Dendritic cell treated with granulocyte-macrophage colony-stimulating factor and Interleukin-4, amounts not matched to agents 40 ng/mL and 50 ng/mL, for 4 days (primary cell): ENCODE data around the gene RAD51D.
A peak's percentile ranks its signal among the peaks of the same experiment; 100 is the strongest.

Experiments
- H3K27ac Mint-ChIP-seq: one replicate; pipeline ENCODE4 v1.8.0; 2022; ENCODE audit warnings: mild to moderate bottlenecking, mixed read lengths
- H3K27me3 Mint-ChIP-seq: one replicate; pipeline ENCODE4 v1.8.0; 2022; ENCODE audit warnings: mild to moderate bottlenecking, mixed read lengths
- H3K36me3 Mint-ChIP-seq: one replicate; pipeline ENCODE4 v1.8.0; 2022; ENCODE audit warnings: low read depth, mixed read lengths
- H3K4me1 Mint-ChIP-seq: one replicate; pipeline ENCODE4 v1.8.0; 2022; ENCODE audit warnings: low read depth, mixed read lengths
- H3K4me3 Mint-ChIP-seq: one replicate; pipeline ENCODE4 v1.8.0; 2022; ENCODE audit warnings: mild to moderate bottlenecking, moderate library complexity, mixed read lengths
- H3K9me3 Mint-ChIP-seq: one replicate; pipeline ENCODE4 v1.8.0; 2022; ENCODE audit warnings: mixed read lengths
- intact Hi-C: fragments of 100-400 bp; cut with micrococcal nuclease; formaldehyde crosslinking; loops from one replicate; pipeline ENCODE4 v1.15.0; 2022

Gene RAD51D

DNA sequence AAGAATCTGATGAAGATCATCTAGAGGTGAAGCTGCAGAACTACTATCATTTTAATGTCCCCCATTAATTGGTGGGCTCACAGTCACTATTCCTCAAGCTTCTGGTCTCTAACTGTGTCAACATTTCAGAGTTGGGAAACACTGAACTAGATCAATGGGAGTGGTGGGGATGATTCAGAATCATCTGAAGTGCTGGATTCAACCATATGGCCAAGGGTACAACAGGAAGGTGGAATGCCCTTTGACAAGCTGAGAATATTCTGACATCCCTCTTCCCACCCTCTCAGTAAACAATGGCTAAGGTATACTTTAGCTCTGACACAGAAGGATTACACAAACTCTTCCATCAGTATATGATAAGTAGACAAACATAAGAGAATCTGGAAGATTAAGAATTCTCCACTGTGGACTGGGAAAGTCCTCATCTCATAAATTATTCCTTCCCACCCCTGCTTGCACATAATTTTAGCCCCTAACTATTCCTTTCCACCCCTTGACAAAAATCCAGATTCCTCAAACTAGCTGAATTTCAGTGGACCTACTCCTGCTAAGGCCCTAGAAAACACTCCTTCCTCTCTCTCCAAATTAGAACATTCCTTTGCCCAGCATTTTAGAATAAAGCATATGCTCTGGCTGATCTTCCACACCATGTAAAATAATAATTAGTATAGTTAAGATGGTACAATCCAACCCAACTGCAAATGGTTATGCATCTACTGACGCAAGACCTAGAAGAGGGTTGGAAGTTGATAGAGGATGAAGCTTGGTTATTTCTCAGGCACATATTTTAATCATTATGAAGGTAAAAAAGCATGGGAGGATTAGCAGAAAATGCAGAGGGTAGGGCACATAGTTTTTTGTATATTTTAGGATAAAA is 39.9 kb downstream of the RAD51D start:
- Mint-ChIP-seq H3K9me3 (no peaks in the 10 kb centered on the region), H3K27me3 (no peaks in the 10 kb centered on the region), H3K27ac (peak overlapping the region; percentile 4), H3K4me3 (no peak overlapping the region), H3K36me3 (peaks cover 8% of the 10 kb centered on the region), H3K4me1 (peaks cover 42% of the 10 kb centered on the region)
- intact Hi-C loops = loop anchor here (5.0 kb wide), 1 partner anchor 42 kb away; no protein-coding TSS in a partner anchor

- Mint-ChIP-seq H3K4me1 (peaks cover 57% of the 10 kb centered on the region), H3K9me3 (no peaks in the 10 kb centered on the region), H3K27me3 (no peaks in the 10 kb centered on the region), H3K27ac (no peak overlapping the region), H3K4me3 (no peak overlapping the region), H3K36me3 (no peaks in the 10 kb centered on the region)
- intact Hi-C loops = loop anchor here (5.0 kb wide), 1 partner anchor 40 kb away; no protein-coding TSS in a partner anchor
Measured at GRCh38 chr17:35076874-35077273, 42.8 kb downstream of the RAD51D start.

DNA sequence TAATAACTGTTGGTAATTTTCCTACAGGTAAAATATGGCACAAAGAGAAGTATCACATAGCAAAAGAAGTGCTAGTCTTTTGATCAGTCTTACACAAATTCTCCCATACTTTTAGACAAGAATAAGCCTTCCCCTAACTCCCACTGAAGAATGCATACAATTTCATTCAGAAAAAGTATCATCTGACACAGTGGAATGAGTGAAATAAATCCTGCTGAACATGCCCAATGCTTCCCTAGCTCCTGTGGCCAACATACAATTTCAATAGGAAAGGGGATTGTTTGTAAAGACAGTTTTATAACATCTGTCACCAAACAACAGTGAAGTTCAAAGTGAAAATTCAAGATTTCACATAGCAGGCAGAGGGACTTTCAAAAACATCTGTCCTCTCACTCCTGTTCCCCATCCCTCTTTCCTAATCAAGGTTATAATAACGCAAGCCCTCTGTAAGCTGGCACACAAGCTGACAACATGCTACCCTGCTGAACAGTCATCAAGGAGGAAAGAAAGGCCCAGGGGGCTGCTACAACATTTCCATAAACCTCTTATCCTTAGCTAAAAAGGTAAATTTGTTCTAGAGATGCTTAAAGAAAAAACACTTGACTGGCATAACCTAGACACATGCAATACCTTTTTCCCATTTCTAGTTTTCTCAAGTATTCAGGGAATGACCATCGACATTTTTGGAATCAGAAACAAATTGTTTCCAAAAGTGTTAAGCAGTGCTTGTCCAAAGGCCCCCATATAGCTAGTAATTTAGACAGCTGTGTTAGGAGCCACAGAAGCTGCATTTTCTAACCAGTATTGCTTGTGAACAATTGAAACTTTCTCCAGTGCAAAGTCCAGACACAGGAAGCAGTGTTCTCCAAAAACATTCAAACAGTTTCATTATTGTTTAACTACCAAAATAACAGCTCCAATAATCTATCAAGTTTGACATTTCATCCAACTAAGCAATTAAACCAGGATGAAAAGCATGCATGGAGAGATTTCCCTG is 44.7 kb downstream of the RAD51D start:
- H3K27me3 Mint-ChIP-seq = no peaks in the 10 kb centered on the region
- no peaks in the 10 kb centered on the region for H3K9me3 Mint-ChIP-seq
- intact Hi-C loops = loop anchor here (5.0 kb wide), 1 partner anchor 38 kb away; no protein-coding TSS in a partner anchor
- H3K4me1 Mint-ChIP-seq = peaks cover 48% of the 10 kb centered on the region
- no peak overlapping the region for H3K27ac Mint-ChIP-seq
- peaks cover 6% of the 10 kb centered on the region for H3K36me3 Mint-ChIP-seq
- H3K4me3 Mint-ChIP-seq = no peak overlapping the region

- H3K36me3 Mint-ChIP-seq = peaks cover 6% of the 10 kb centered on the region
- no peaks in the 10 kb centered on the region for H3K27me3 Mint-ChIP-seq
- no peak overlapping the region for H3K27ac Mint-ChIP-seq
- no peaks in the 10 kb centered on the region for H3K9me3 Mint-ChIP-seq
- H3K4me3 Mint-ChIP-seq = no peak overlapping the region
- intact Hi-C loops = no loop called here
- peaks cover 51% of the 10 kb centered on the region for H3K4me1 Mint-ChIP-seq
Measured at GRCh38 chr17:35073991-35074627, 45.6 kb downstream of the RAD51D start.

- Mint-ChIP-seq H3K36me3 (peaks cover 6% of the 10 kb centered on the region), H3K27ac (no peak overlapping the region), H3K9me3 (no peaks in the 10 kb centered on the region), H3K4me1 (peaks cover 59% of the 10 kb centered on the region), H3K4me3 (no peak overlapping the region), H3K27me3 (no peaks in the 10 kb centered on the region)
- intact Hi-C loops = no loop called here
Measured at GRCh38 chr17:35073183-35073790, 46.4 kb downstream of the RAD51D start.

GRCh38 chr17:35069311-35069710 is 50.3 kb downstream of the RAD51D start:
- Mint-ChIP-seq H3K36me3 (peaks cover 6% of the 10 kb centered on the region), H3K27ac (peak overlapping the region; percentile 74), H3K27me3 (no peaks in the 10 kb centered on the region)

DNA sequence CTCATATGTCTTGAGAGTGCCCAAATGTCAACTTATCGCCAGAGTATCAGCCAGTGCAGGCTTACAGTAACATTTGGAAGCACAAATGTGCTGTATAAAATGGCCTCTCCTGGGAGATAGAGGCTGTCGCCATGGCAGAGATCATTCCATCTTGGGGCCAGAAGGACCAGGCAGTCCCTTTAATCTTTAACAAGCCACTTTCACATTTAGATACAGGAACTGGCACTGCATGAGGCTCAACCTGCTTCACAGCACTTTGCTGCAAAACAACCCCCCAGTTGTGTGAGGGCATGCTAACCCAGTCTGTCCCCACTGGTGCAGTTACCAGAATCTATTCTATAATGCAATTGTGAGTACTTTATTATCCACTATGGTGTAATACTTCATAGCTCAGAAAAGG is 51.4 kb downstream of the RAD51D start:
- no peaks in the 10 kb centered on the region for H3K9me3 Mint-ChIP-seq
- peaks cover 6% of the 10 kb centered on the region for H3K36me3 Mint-ChIP-seq
- H3K4me1 Mint-ChIP-seq = peaks cover 63% of the 10 kb centered on the region
- no peak overlapping the region for H3K4me3 Mint-ChIP-seq
- intact Hi-C loops = no loop called here
- H3K27ac Mint-ChIP-seq = peak overlapping the region; percentile 74
- no peaks in the 10 kb centered on the region for H3K27me3 Mint-ChIP-seq

More at GRCh38 chr17:35069311-35069710, 50.3 kb downstream of the RAD51D start:
- Mint-ChIP-seq H3K4me1 (peaks cover 66% of the 10 kb centered on the region), H3K4me3 (no peak overlapping the region), H3K9me3 (no peaks in the 10 kb centered on the region)
- intact Hi-C loops = no loop called here

DNA sequence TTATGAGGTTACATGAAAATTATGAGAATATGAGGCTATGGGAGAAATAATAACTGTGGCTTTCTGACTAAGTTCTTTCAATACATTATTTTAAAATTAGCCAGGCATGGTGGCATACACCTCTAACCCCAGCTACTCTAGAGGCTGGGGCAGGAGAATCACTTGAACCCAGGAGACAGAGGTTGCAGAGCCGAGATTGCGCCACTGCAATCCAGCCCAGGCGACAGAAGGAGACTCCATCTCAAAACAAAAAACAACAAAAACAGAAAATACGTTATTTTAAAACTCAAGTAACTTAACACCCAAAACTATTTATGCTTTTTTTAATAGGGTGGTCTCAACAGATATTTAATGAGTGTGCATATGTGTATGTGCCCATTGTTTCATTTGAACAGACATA is 53.8 kb downstream of the RAD51D start:
- no peaks in the 10 kb centered on the region for H3K27me3 Mint-ChIP-seq
- peaks cover 20% of the 10 kb centered on the region for H3K36me3 Mint-ChIP-seq
- peak overlapping the region; percentile 90 for H3K27ac Mint-ChIP-seq
- no peaks in the 10 kb centered on the region for H3K9me3 Mint-ChIP-seq
- H3K4me1 Mint-ChIP-seq = peaks cover 68% of the 10 kb centered on the region
- no peak overlapping the region for H3K4me3 Mint-ChIP-seq
- intact Hi-C loops = no loop called here

- H3K9me3 Mint-ChIP-seq = no peaks in the 10 kb centered on the region
- peaks cover 65% of the 10 kb centered on the region for H3K4me1 Mint-ChIP-seq
- intact Hi-C loops = no loop called here
- H3K4me3 Mint-ChIP-seq = peak overlapping the region; percentile 37
- H3K27ac Mint-ChIP-seq = peak overlapping the region; percentile 90
- H3K27me3 Mint-ChIP-seq = no peaks in the 10 kb centered on the region
- peaks cover 30% of the 10 kb centered on the region for H3K36me3 Mint-ChIP-seq
Measured at GRCh38 chr17:35064516-35065215, 55.0 kb downstream of the RAD51D start.

GRCh38 chr17:35063514-35064223 is 56.0 kb downstream of the RAD51D start, which contains the start of gene RFFL:
Gene RFFL, minus strand, starts transcription at chr17:35063707. Its CDS starts 37,154 bp downstream, at chr17:35026553.
- Mint-ChIP-seq H3K4me1 (peaks cover 55% of the 10 kb centered on the region), H3K4me3 (peak within 1 kb of the TSS; percentile 67), H3K36me3 (peaks cover 39% of the 10 kb centered on the region)

DNA sequence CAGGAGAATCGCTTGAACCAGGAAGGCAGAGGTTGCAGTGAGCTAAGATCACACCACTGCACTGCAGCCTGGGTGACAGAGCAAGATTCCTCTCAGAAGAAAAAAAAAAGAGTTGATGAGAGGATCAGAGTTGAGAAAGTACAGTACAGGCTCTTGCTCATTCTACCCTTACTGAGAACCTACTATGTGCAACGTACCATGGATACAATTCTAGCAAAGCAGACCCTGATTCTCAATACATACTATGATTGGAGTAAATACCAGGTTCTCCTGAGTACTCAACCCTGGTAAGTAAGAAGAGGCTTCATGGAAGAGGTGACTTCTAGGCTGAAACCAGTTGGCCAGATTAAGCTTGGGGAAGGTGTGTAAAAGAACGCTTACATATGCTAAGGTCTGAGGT is 57.4 kb downstream of the RAD51D start:
- Mint-ChIP-seq H3K27me3 (no peaks in the 10 kb centered on the region), H3K4me3 (peak overlapping the region; percentile 67), H3K4me1 (peaks cover 51% of the 10 kb centered on the region), H3K27ac (peak overlapping the region; percentile 90), H3K9me3 (no peaks in the 10 kb centered on the region), H3K36me3 (peaks cover 48% of the 10 kb centered on the region)
- intact Hi-C loops = no loop called here

More at GRCh38 chr17:35063514-35064223, 56.0 kb downstream of the RAD51D start, which contains the start of gene RFFL:
- Mint-ChIP-seq H3K9me3 (no peaks in the 10 kb centered on the region), H3K27me3 (no peaks in the 10 kb centered on the region), H3K27ac (peak within 1 kb of the TSS; percentile 90)
- intact Hi-C loops = loop anchor here (1.0 kb wide), 1 partner anchor 25 kb away; no protein-coding TSS in a partner anchor

DNA sequence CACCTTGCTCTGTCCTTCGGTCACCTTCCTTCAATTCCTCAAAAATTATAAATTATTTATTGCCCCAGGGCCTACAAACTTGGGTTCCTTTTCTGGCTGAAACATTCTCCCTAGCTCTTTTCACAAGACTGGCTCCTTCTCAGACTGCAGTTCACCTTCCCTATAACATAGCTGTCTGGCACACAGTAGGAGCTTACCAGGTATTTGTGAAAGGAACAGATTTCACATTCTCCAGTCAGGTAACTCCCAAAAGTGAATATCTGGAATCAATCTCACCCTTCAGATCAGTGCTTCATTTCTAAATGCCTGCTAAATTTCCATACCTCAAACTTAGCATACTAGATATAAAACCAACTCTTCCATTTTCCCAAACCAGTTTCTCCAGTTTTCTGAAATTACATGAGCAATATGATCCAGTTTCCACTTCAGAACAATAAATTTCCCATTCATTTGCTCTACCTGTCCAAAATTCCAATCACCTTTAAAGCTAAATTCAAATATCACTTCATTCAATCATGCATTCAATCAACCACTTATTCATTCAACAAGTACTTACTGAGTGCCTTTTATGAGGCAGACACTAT is 62.2 kb downstream of the RAD51D start:
- intact Hi-C loops = no loop called here
- Mint-ChIP-seq H3K4me3 (no peak overlapping the region), H3K27me3 (no peaks in the 10 kb centered on the region), H3K4me1 (peaks cover 52% of the 10 kb centered on the region), H3K9me3 (no peaks in the 10 kb centered on the region), H3K36me3 (peaks cover 59% of the 10 kb centered on the region), H3K27ac (peak overlapping the region; percentile 23)
